Measurements from ENCODE around the gene PPARA. TPM values are rescaled to one million over a fixed set of nuclear protein-coding genes. Genes with fewer than 3 reads are reported as not detected.

The PPARA gene
- total and polyA plus RNA-seq, 7 experiments from 2014 or later: 3.7 to 21.6 (median 16.4) TPM

GRCh38 chr22:46117206-46118199 is 32.8 kb upstream of the PPARA start:
- Mint-ChIP-seq H3K4me3 (no peak overlapping the region), H3K9me3 (no peaks in the 10 kb centered on the region), H3K27me3 (no peaks in the 10 kb centered on the region), H3K27ac (peak overlapping the region in 1 of 9 donors; percentile 39), H3K4me1 (peaks cover 0 to 6% (median 0%) of the 10 kb centered on the region in 7 donors), H3K36me3 (no peaks in the 10 kb centered on the region)
- CTCF ChIA-PET: interaction anchor here (0.6 to 7.9 kb wide), 13 partner anchors 8 to 199 kb away, joined by 3 to 112 read pairs (median 7); no protein-coding TSS in a partner anchor
- no peak overlapping the region for H3K4me3 ChIP-seq (ENCODE audit: low read length)
- no peaks in the 10 kb centered on the region for H3K9me3 ChIP-seq (ENCODE audit: control insufficient read depth in 2 of 3, low read length in 3 of 3)
- H3K27ac ChIP-seq (ENCODE audit: low read depth, low read length): no peak overlapping the region
- DNase-seq (no peak), ATAC-seq (no peak)
- peaks cover 0 to 4% of the 10 kb centered on the region in 2 donors for H3K4me1 ChIP-seq (ENCODE audit: control insufficient read depth in 2 of 2, insufficient read depth in 2 of 2, low read length in 2 of 2)
- peaks cover 0 to 7% (median 0%) of the 10 kb centered on the region in 3 experiments for H3K36me3 ChIP-seq (ENCODE audit: control insufficient read depth in 2 of 3, insufficient read depth in 3 of 3, low read length in 3 of 3)
- intact Hi-C loops (cut with micrococcal nuclease): no loop called here
- H3K27me3 ChIP-seq (ENCODE audit: control insufficient read depth in 2 of 2, insufficient read depth in 2 of 2, low read length in 2 of 2): no peaks in the 10 kb centered on the region
- POLR2A ChIA-PET: interaction anchor here (1.2 to 1.7 kb wide), 4 partner anchors 81 to 111 kb away, joined by 4 to 6 read pairs (median 4); no protein-coding TSS in a partner anchor

- no peak overlapping the region for H3K4me3 ChIP-seq (ENCODE audit: low read length)
- no peak overlapping the region for H3K27ac Mint-ChIP-seq
- intact Hi-C loops (cut with micrococcal nuclease): no loop called here
- no peaks in the 10 kb centered on the region for H3K9me3 ChIP-seq (ENCODE audit: control insufficient read depth in 2 of 3, low read length in 3 of 3)
- CTCF ChIA-PET: interaction anchor here (1.6 to 7.9 kb wide), 2 partner anchors 112 to 125 kb away, joined by 5 to 112 read pairs; no protein-coding TSS in a partner anchor
- no peak overlapping the region for H3K27ac ChIP-seq (ENCODE audit: low read depth, low read length)
- H3K36me3 Mint-ChIP-seq: no peaks in the 10 kb centered on the region
- no peak for ATAC-seq
- H3K27me3 ChIP-seq (ENCODE audit: control insufficient read depth in 2 of 2, insufficient read depth in 2 of 2, low read length in 2 of 2): no peaks in the 10 kb centered on the region
- POLR2A ChIA-PET: no interaction called here
- H3K27me3 Mint-ChIP-seq: no peaks in the 10 kb centered on the region
- H3K4me3 Mint-ChIP-seq: no peak overlapping the region
- no peaks in the 10 kb centered on the region for H3K36me3 ChIP-seq (ENCODE audit: control insufficient read depth in 2 of 3, insufficient read depth in 3 of 3, low read length in 3 of 3)
- no peak for DNase-seq
- H3K9me3 Mint-ChIP-seq: no peaks in the 10 kb centered on the region
- peaks cover 0 to 4% of the 10 kb centered on the region in 2 donors for H3K4me1 ChIP-seq (ENCODE audit: control insufficient read depth in 2 of 2, insufficient read depth in 2 of 2, low read length in 2 of 2)
- peaks cover 0 to 6% (median 0%) of the 10 kb centered on the region in 7 donors for H3K4me1 Mint-ChIP-seq
These were observed 31.1 kb upstream of the PPARA start for GRCh38 chr22:46119093-46119728.

GRCh38 chr22:46119729-46120419 is 30.5 kb upstream of the PPARA start:
- Mint-ChIP-seq H3K27ac (no peak overlapping the region), H3K4me3 (no peak overlapping the region), H3K4me1 (peaks cover 0 to 4% (median 0%) of the 10 kb centered on the region in 7 donors), H3K36me3 (no peaks in the 10 kb centered on the region), H3K27me3 (no peaks in the 10 kb centered on the region), H3K9me3 (no peaks in the 10 kb centered on the region)
- ATAC-seq (no peak), DNase-seq (no peak)
- H3K4me1 ChIP-seq (ENCODE audit: control insufficient read depth in 2 of 2, insufficient read depth in 2 of 2, low read length in 2 of 2): peaks cover 0 to 4% of the 10 kb centered on the region in 2 donors
- H3K36me3 ChIP-seq (ENCODE audit: control insufficient read depth in 2 of 3, insufficient read depth in 3 of 3, low read length in 3 of 3): no peaks in the 10 kb centered on the region
- H3K27ac ChIP-seq (ENCODE audit: low read depth, low read length): no peak overlapping the region
- intact Hi-C loops (cut with micrococcal nuclease): no loop called here
- H3K27me3 ChIP-seq (ENCODE audit: control insufficient read depth in 2 of 2, insufficient read depth in 2 of 2, low read length in 2 of 2): no peaks in the 10 kb centered on the region
- POLR2A ChIA-PET: no interaction called here
- CTCF ChIA-PET: interaction anchor here (0.8 to 7.9 kb wide), 4 partner anchors 113 to 194 kb away, joined by 3 to 112 read pairs (median 22); no protein-coding TSS in a partner anchor
- H3K4me3 ChIP-seq (ENCODE audit: low read length): no peak overlapping the region
- H3K9me3 ChIP-seq (ENCODE audit: control insufficient read depth in 2 of 3, low read length in 3 of 3): no peaks in the 10 kb centered on the region

GRCh38 chr22:46120420-46120737 is 29.9 kb upstream of the PPARA start:
- no peaks in the 10 kb centered on the region for H3K27me3 ChIP-seq (ENCODE audit: control insufficient read depth in 2 of 2, insufficient read depth in 2 of 2, low read length in 2 of 2)
- no peaks in the 10 kb centered on the region for H3K9me3 ChIP-seq (ENCODE audit: control insufficient read depth in 2 of 3, low read length in 3 of 3)
- DNase-seq: no peak
- no peak overlapping the region for H3K27ac ChIP-seq (ENCODE audit: low read depth, low read length)
- peaks cover 0 to 2% (median 0%) of the 10 kb centered on the region in 7 donors for H3K4me1 Mint-ChIP-seq
- peaks cover 0 to 4% of the 10 kb centered on the region in 2 donors for H3K4me1 ChIP-seq (ENCODE audit: control insufficient read depth in 2 of 2, insufficient read depth in 2 of 2, low read length in 2 of 2)
- no peak for ATAC-seq
- no peaks in the 10 kb centered on the region for H3K9me3 Mint-ChIP-seq
- CTCF ChIA-PET: interaction anchor here (0.8 to 7.9 kb wide), 4 partner anchors 113 to 194 kb away, joined by 3 to 112 read pairs (median 22); no protein-coding TSS in a partner anchor
- POLR2A ChIA-PET: no interaction called here
- H3K4me3 ChIP-seq (ENCODE audit: low read length): no peak overlapping the region
- H3K4me3 Mint-ChIP-seq: no peak overlapping the region
- no peaks in the 10 kb centered on the region for H3K36me3 Mint-ChIP-seq
- H3K36me3 ChIP-seq (ENCODE audit: control insufficient read depth in 2 of 3, insufficient read depth in 3 of 3, low read length in 3 of 3): no peaks in the 10 kb centered on the region
- H3K27me3 Mint-ChIP-seq: no peaks in the 10 kb centered on the region
- intact Hi-C loops (cut with micrococcal nuclease): no loop called here
- no peak overlapping the region for H3K27ac Mint-ChIP-seq

- Mint-ChIP-seq H3K36me3 (no peaks in the 10 kb centered on the region), H3K27me3 (no peaks in the 10 kb centered on the region), H3K4me3 (no peak overlapping the region), H3K9me3 (no peaks in the 10 kb centered on the region), H3K27ac (no peak overlapping the region), H3K4me1 (peaks cover 0 to 2% (median 0%) of the 10 kb centered on the region in 7 donors)
- CTCF ChIA-PET: interaction anchor here (1.4 to 3.2 kb wide), 6 partner anchors 106 to 193 kb away, joined by 3 to 40 read pairs (median 8); partner anchors contain the start of genes CDPF1 and GTSE1
- ATAC-seq (no peak), DNase-seq (no peak)
- intact Hi-C loops (cut with micrococcal nuclease): no loop called here
- Histone ChIP-seq H3K27ac (ENCODE audit: low read depth, low read length) (no peak overlapping the region), H3K4me1 (ENCODE audit: control insufficient read depth in 2 of 2, insufficient read depth in 2 of 2, low read length in 2 of 2) (peaks cover 0 to 4% of the 10 kb centered on the region in 2 donors), H3K36me3 (ENCODE audit: control insufficient read depth in 2 of 3, insufficient read depth in 3 of 3, low read length in 3 of 3) (no peaks in the 10 kb centered on the region), H3K4me3 (ENCODE audit: low read length) (no peak overlapping the region), H3K27me3 (ENCODE audit: control insufficient read depth in 2 of 2, insufficient read depth in 2 of 2, low read length in 2 of 2) (no peaks in the 10 kb centered on the region), H3K9me3 (ENCODE audit: control insufficient read depth in 2 of 3, low read length in 3 of 3) (no peaks in the 10 kb centered on the region)
- POLR2A ChIA-PET: no interaction called here
These were observed 29.2 kb upstream of the PPARA start for GRCh38 chr22:46121079-46121478.
